Gastrocnemius medialis (tissue), 4 donors: ENCODE results near the gene WSCD2. TPM values are rescaled to one million over a fixed set of nuclear protein-coding genes. Genes with fewer than 3 reads are reported as not detected.

Experiments used
- ATAC-seq, 2 donors: fragments of 150-250 bp; one replicate each; pipeline ENCODE4 v1.9.1; 2016
- DNase-seq, 2 donors: peaks; one replicate each; pipeline ENCODE4 v3.0.0-alpha.2; 2019
- H3K27ac ChIP-seq, 4 donors: fragments of 200-600 bp; sonication (generic); 1 replicate in 1 of 4; 2 replicates in 3 of 4; pipeline ENCODE4 v1.5.1; 2016 to 2018; ENCODE audit warnings: mild to moderate bottlenecking in 2 of 4, moderate library complexity in 1 of 4
- H3K27me3 ChIP-seq, 3 donors: fragments of 200-600 bp; sonication (generic) in 2 of 3; 1 replicate in 1 of 3; 2 replicates in 2 of 3; pipeline versions ENCODE4 v1.5.1 to v1.6.0; 2016 to 2019; ENCODE audit warnings: mild to moderate bottlenecking in 1 of 3, moderate library complexity in 1 of 3
- H3K36me3 ChIP-seq, 2 donors: fragments of 200-600 bp; sonication (generic) in 1 of 2; one replicate each; pipeline ENCODE4 v1.5.1; 2017 to 2018
- H3K4me1 ChIP-seq, 2 donors: fragments of 200-600 bp; sonication (generic) in 1 of 2; one replicate each; pipeline ENCODE4 v1.5.1; 2016 to 2017; ENCODE audit warnings: mild to moderate bottlenecking in 2 of 2
- H3K4me3 ChIP-seq, 4 donors: fragments of 200-600 bp; sonication (generic) in 3 of 4; 1 replicate in 1 of 4; 2 replicates in 3 of 4; pipeline ENCODE4 v1.5.1; 2016 to 2019; ENCODE audit warnings: mild to moderate bottlenecking in 2 of 4
- H3K9me3 ChIP-seq, 3 donors: fragments of 200-600 bp; sonication (generic) in 2 of 3; 1 replicate in 1 of 3; 2 replicates in 2 of 3; pipeline ENCODE4 v1.5.1; 2016 to 2019
- CTCF ChIP-seq, 5 experiments: fragments of 450-650 bp in 3 of 5; fragments of 200-600 bp in 2 of 5; sonication (generic) in 2 of 5; IDR thresholded peaks in 4 of 5; conservative IDR thresholded peaks in 1 of 5; 1 replicate in 4 of 5; 2 replicates in 1 of 5; pipeline ENCODE4 v1.5.1; 2016 to 2019; ENCODE audit warnings: antibody characterized with exemption in 5 of 5, mild to moderate bottlenecking in 3 of 5, moderate library complexity in 3 of 5
- POLR2A ChIP-seq, 2 donors: fragments of 450-650 bp; IDR thresholded peaks; one replicate each; pipeline ENCODE4 v1.6.1; 2017; ENCODE audit warnings: antibody characterized with exemption in 2 of 2, mild to moderate bottlenecking in 2 of 2, moderate library complexity in 2 of 2
- in situ Hi-C, 4 donors: fragments of 200-750 bp; cut with MboI; loops; one replicate each; pipeline versions ENCODE4 v1.15.0 to v1.8.0; 2017; ENCODE audit warnings: low sequenced_read_pairs in 4 of 4
- intact Hi-C: fragments of 100-400 bp; cut with DNase I; formaldehyde crosslinking; loops from one replicate; pipeline ENCODE4 v1.15.1; 2023; ENCODE audit warnings: low total_unique reads
- total RNA-seq, 4 donors: library from RNA; depleted of rRNA; stranded (reverse); fragments of >200 nt; gene quantifications; one replicate each; pipeline versions ENCODE4 v1.1.0 to v1.2.3, GENCODE V29; 2016

Gene WSCD2
- total RNA-seq, 4 donors from 2014 or later = 0.10 TPM; not detected in 3

GRCh38 chr12:108131035-108131434 lies 1.9 kb downstream of the WSCD2 start:
- Histone ChIP-seq H3K4me1 (peaks cover 0 to 8% of the 10 kb centered on the region in 2 donors), H3K27me3 (peaks cover 12 to 43% (median 24%) of the 10 kb centered on the region in 3 donors)
- in situ Hi-C loops = no loop called here

GRCh38 chr12:108131657-108132126 lies 2.6 kb downstream of the WSCD2 start:
- intact Hi-C loops (no loop called here), in situ Hi-C loops (no loop called here)
- no peak overlapping the region for H3K27ac ChIP-seq
- no peak overlapping the region for H3K4me3 ChIP-seq
- H3K36me3 ChIP-seq = no peaks in the 10 kb centered on the region
- no peaks in the 10 kb centered on the region for H3K9me3 ChIP-seq
- peaks cover 0 to 8% of the 10 kb centered on the region in 2 donors for H3K4me1 ChIP-seq
- peaks cover 12 to 39% (median 21%) of the 10 kb centered on the region in 3 donors for H3K27me3 ChIP-seq
- DNase-seq = no peak
- TF ChIP-seq POLR2A (IDR thresholded peaks at IDR 0.05) = no peak
- TF ChIP-seq CTCF (IDR thresholded peaks at IDR 0.05 in 4 of 5, conservative IDR thresholded peaks at IDR 0.05 in 1 of 5) = no peak
- no peak for ATAC-seq

More at GRCh38 chr12:108131035-108131434, 1.9 kb downstream of the WSCD2 start:
- H3K9me3 ChIP-seq = no peaks in the 10 kb centered on the region
- TF ChIP-seq POLR2A (IDR thresholded peaks at IDR 0.05) (no peak), CTCF (IDR thresholded peaks at IDR 0.05 in 4 of 5, conservative IDR thresholded peaks at IDR 0.05 in 1 of 5) (no peak)
- no peak overlapping the region for H3K27ac ChIP-seq
- intact Hi-C loops = no loop called here
- no peak for DNase-seq
- ATAC-seq = no peak
- H3K4me3 ChIP-seq = no peak overlapping the region
- H3K36me3 ChIP-seq = no peaks in the 10 kb centered on the region

GRCh38 chr12:108133482-108133881 lies 4.4 kb downstream of the WSCD2 start:
- TF ChIP-seq CTCF (IDR thresholded peaks at IDR 0.05 in 4 of 5, conservative IDR thresholded peaks at IDR 0.05 in 1 of 5) (no peak), POLR2A (IDR thresholded peaks at IDR 0.05) (no peak)
- no peak for ATAC-seq
- Histone ChIP-seq H3K36me3 (no peaks in the 10 kb centered on the region), H3K27ac (no peak overlapping the region), H3K9me3 (no peaks in the 10 kb centered on the region), H3K4me3 (no peak overlapping the region), H3K27me3 (peaks cover 12 to 22% (median 13%) of the 10 kb centered on the region in 3 donors), H3K4me1 (peaks cover 0 to 8% of the 10 kb centered on the region in 2 donors)
- in situ Hi-C loops = no loop called here
- intact Hi-C loops = no loop called here
- DNase-seq = no peak

DNA sequence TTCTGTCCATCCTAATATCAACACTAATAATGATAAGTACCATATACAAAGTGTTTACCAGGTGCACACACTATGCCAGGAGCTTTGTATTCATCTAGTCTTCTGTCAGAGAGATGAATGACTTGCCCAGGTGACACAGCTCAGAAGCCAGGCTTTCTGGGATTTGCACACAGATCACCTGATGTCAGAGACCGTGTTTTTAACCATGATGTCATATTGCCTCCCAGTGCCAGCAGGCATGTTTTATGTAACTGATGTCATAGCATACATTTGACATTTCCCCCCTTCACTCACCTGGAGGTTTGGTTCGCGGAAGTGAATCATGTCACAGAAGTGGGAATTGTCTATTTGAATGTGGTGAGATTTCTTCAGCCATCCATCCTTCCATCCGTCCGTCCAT lies 5.7 kb downstream of the WSCD2 start:
- DNase-seq = no peak
- TF ChIP-seq CTCF (IDR thresholded peaks at IDR 0.05 in 4 of 5, conservative IDR thresholded peaks at IDR 0.05 in 1 of 5) (no peak), POLR2A (IDR thresholded peaks at IDR 0.05) (no peak)
- no peak overlapping the region for H3K4me3 ChIP-seq
- no peak overlapping the region for H3K27ac ChIP-seq
- no peak for ATAC-seq
- H3K36me3 ChIP-seq = no peaks in the 10 kb centered on the region
- no peaks in the 10 kb centered on the region for H3K9me3 ChIP-seq
- H3K27me3 ChIP-seq = peaks cover 2 to 17% (median 10%) of the 10 kb centered on the region in 3 donors
- peaks cover 0 to under 1% of the 10 kb centered on the region in 2 donors for H3K4me1 ChIP-seq
- intact Hi-C loops = no loop called here
- in situ Hi-C loops = no loop called here

- Histone ChIP-seq H3K9me3 (no peaks in the 10 kb centered on the region), H3K27ac (no peak overlapping the region), H3K36me3 (no peaks in the 10 kb centered on the region), H3K4me3 (no peak overlapping the region), H3K4me1 (no peaks in the 10 kb centered on the region), H3K27me3 (peaks cover 0 to 12% (median 6%) of the 10 kb centered on the region in 3 donors)
- in situ Hi-C loops = no loop called here
- DNase-seq (no peak), ATAC-seq (no peak)
- intact Hi-C loops = no loop called here
- no peak for TF ChIP-seq POLR2A (IDR thresholded peaks at IDR 0.05)
- TF ChIP-seq CTCF (IDR thresholded peaks at IDR 0.05 in 4 of 5, conservative IDR thresholded peaks at IDR 0.05 in 1 of 5) = no peak
These were observed 6.5 kb downstream of the WSCD2 start for GRCh38 chr12:108135627-108136026.
